ENCODE results near the gene C1orf159.
A peak's percentile ranks its signal among the peaks of the same experiment; 100 is the strongest.

Gene C1orf159

GRCh38 chr1:1046767-1047166, 69.1 kb downstream of the C1orf159 start:
- no peak for DNase-seq (ENCODE audit: low spot score)
- Histone ChIP-seq H3K9me3 (replicated peaks in 1 of 2; ENCODE audit: control insufficient read depth in 2 of 2, insufficient read depth in 1 of 2, low read depth in 1 of 2, low read length in 2 of 2) (no peaks in the 10 kb centered on the region), H3K23ac (ENCODE audit: low read depth, low read length, poor library complexity) (no peak overlapping the region), H4K8ac (ENCODE audit: low read depth, low read length) (no peak overlapping the region), H2BK5ac (ENCODE audit: low read length) (no peak overlapping the region), H3K9ac (ENCODE audit: low read depth, low read length, poor library complexity) (peak overlapping the region; percentile 44), H3K4me2 (ENCODE audit: insufficient read depth, low read length, poor library complexity, severe bottlenecking) (no peak overlapping the region), H4K91ac (ENCODE audit: low read depth, low read length, poor library complexity) (no peak overlapping the region), H3K4me1 (ENCODE audit: control insufficient read depth in 2 of 2, insufficient read depth in 1 of 2, low read depth in 1 of 2, low read length in 2 of 2) (no peaks in the 10 kb centered on the region), H2BK120ac (ENCODE audit: low read depth, low read length) (no peak overlapping the region), H2AK5ac (ENCODE audit: low read depth, low read length) (no peak overlapping the region), H3K36me3 (replicated peaks in 1 of 2; ENCODE audit: control insufficient read depth in 2 of 2, insufficient read depth in 2 of 2, low read length in 2 of 2) (peaks cover 59 to 89% of the 10 kb centered on the region in 2 donors), H3K27ac (replicated peaks; ENCODE audit: low read length) (no peak overlapping the region), H3K4me3 (ENCODE audit: low read length in 2 of 2) (no peak overlapping the region), H3K27me3 (ENCODE audit: control insufficient read depth in 3 of 3, insufficient read depth in 3 of 3, low read depth in 1 of 3, low read length in 3 of 3) (no peaks in the 10 kb centered on the region), H3K14ac (ENCODE audit: low read length) (no peak overlapping the region), H3K18ac (ENCODE audit: low read length) (no peak overlapping the region), H2AFZ (ENCODE audit: low read length) (no peak overlapping the region), H3K4ac (ENCODE audit: low read length) (no peak overlapping the region), H2BK15ac (ENCODE audit: low read length) (no peak overlapping the region), H2BK12ac (ENCODE audit: low read length) (no peak overlapping the region), H3K79me1 (ENCODE audit: low read depth, low read length) (peaks cover 27% of the 10 kb centered on the region)
- WGBS, 2 donors (ENCODE audit: extremely low coverage in 2 of 2, insufficient read length in 2 of 2, insufficient replicate concordance in 1 of 2), result no CpG with 5 or more reads among the region's 26 CpGs

- H2BK15ac ChIP-seq (ENCODE audit: low read length), result no peak overlapping the region
- H4K8ac ChIP-seq (ENCODE audit: low read depth, low read length), result peak overlapping the region; percentile 65
- H3K4me1 ChIP-seq (ENCODE audit: control insufficient read depth in 2 of 2, insufficient read depth in 1 of 2, low read depth in 1 of 2, low read length in 2 of 2), result no peaks in the 10 kb centered on the region
- DNase-seq (ENCODE audit: low spot score), result no peak
- H3K23ac ChIP-seq (ENCODE audit: low read depth, low read length, poor library complexity), result no peak overlapping the region
- H3K4ac ChIP-seq (ENCODE audit: low read length), result no peak overlapping the region
- H2BK5ac ChIP-seq (ENCODE audit: low read length), result no peak overlapping the region
- H2BK120ac ChIP-seq (ENCODE audit: low read depth, low read length), result no peak overlapping the region
- H3K36me3 ChIP-seq (replicated peaks in 1 of 2; ENCODE audit: control insufficient read depth in 2 of 2, insufficient read depth in 2 of 2, low read length in 2 of 2), result peaks cover 57 to 84% of the 10 kb centered on the region in 2 donors
- no peak overlapping the region for H2AFZ ChIP-seq (ENCODE audit: low read length)
- no peak overlapping the region for H2AK5ac ChIP-seq (ENCODE audit: low read depth, low read length)
- no peak overlapping the region for H3K4me2 ChIP-seq (ENCODE audit: insufficient read depth, low read length, poor library complexity, severe bottlenecking)
- no peak overlapping the region for H3K14ac ChIP-seq (ENCODE audit: low read length)
- no peaks in the 10 kb centered on the region for H3K27me3 ChIP-seq (ENCODE audit: control insufficient read depth in 3 of 3, insufficient read depth in 3 of 3, low read depth in 1 of 3, low read length in 3 of 3)
- H2BK12ac ChIP-seq (ENCODE audit: low read length), result no peak overlapping the region
- H3K27ac ChIP-seq (replicated peaks; ENCODE audit: low read length), result no peak overlapping the region
- H3K9ac ChIP-seq (ENCODE audit: low read depth, low read length, poor library complexity), result no peak overlapping the region
- H3K4me3 ChIP-seq (ENCODE audit: low read length in 2 of 2), result no peak overlapping the region
- H3K79me1 ChIP-seq (ENCODE audit: low read depth, low read length), result peaks cover 30% of the 10 kb centered on the region
- H3K9me3 ChIP-seq (replicated peaks in 1 of 2; ENCODE audit: control insufficient read depth in 2 of 2, insufficient read depth in 1 of 2, low read depth in 1 of 2, low read length in 2 of 2), result no peaks in the 10 kb centered on the region
- H4K91ac ChIP-seq (ENCODE audit: low read depth, low read length, poor library complexity), result no peak overlapping the region
- no CpG with 5 or more reads among the region's 20 CpGs for WGBS, 2 donors (ENCODE audit: extremely low coverage in 2 of 2, insufficient read length in 2 of 2, insufficient replicate concordance in 1 of 2)
- H3K18ac ChIP-seq (ENCODE audit: low read length), result no peak overlapping the region
Measured at GRCh38 chr1:1046243-1046642, 69.6 kb downstream of the C1orf159 start.

GRCh38 chr1:1045129-1045528, 70.8 kb downstream of the C1orf159 start:
- peak overlapping the region; percentile 44 for H3K9ac ChIP-seq (ENCODE audit: low read depth, low read length, poor library complexity)
- no peak overlapping the region for H2BK12ac ChIP-seq (ENCODE audit: low read length)
- peaks cover 50 to 73% of the 10 kb centered on the region in 2 donors for H3K36me3 ChIP-seq (replicated peaks in 1 of 2; ENCODE audit: control insufficient read depth in 2 of 2, insufficient read depth in 2 of 2, low read length in 2 of 2)
- H2AFZ ChIP-seq (ENCODE audit: low read length), result no peak overlapping the region
- H3K23ac ChIP-seq (ENCODE audit: low read depth, low read length, poor library complexity), result peak overlapping the region; percentile 85
- no peaks in the 10 kb centered on the region for H3K9me3 ChIP-seq (replicated peaks in 1 of 2; ENCODE audit: control insufficient read depth in 2 of 2, insufficient read depth in 1 of 2, low read depth in 1 of 2, low read length in 2 of 2)
- no peak overlapping the region for H3K27ac ChIP-seq (replicated peaks; ENCODE audit: low read length)
- H4K91ac ChIP-seq (ENCODE audit: low read depth, low read length, poor library complexity), result no peak overlapping the region
- H3K27me3 ChIP-seq (ENCODE audit: control insufficient read depth in 3 of 3, insufficient read depth in 3 of 3, low read depth in 1 of 3, low read length in 3 of 3), result no peaks in the 10 kb centered on the region
- no peak overlapping the region for H2BK15ac ChIP-seq (ENCODE audit: low read length)
- H3K79me1 ChIP-seq (ENCODE audit: low read depth, low read length), result peaks cover 32% of the 10 kb centered on the region
- no peak overlapping the region for H3K4ac ChIP-seq (ENCODE audit: low read length)
- H2AK5ac ChIP-seq (ENCODE audit: low read depth, low read length), result no peak overlapping the region
- H4K8ac ChIP-seq (ENCODE audit: low read depth, low read length), result no peak overlapping the region
- no peak overlapping the region for H3K18ac ChIP-seq (ENCODE audit: low read length)
- peaks cover 0 to 3% of the 10 kb centered on the region in 2 donors for H3K4me1 ChIP-seq (ENCODE audit: control insufficient read depth in 2 of 2, insufficient read depth in 1 of 2, low read depth in 1 of 2, low read length in 2 of 2)
- WGBS, 2 donors (ENCODE audit: extremely low coverage in 2 of 2, insufficient read length in 2 of 2, insufficient replicate concordance in 1 of 2), result no CpG with 5 or more reads among the region's 23 CpGs
- no peak for DNase-seq (ENCODE audit: low spot score)
- peak overlapping the region; percentile 53 for H2BK5ac ChIP-seq (ENCODE audit: low read length)
- no peak overlapping the region for H3K4me3 ChIP-seq (ENCODE audit: low read length in 2 of 2)
- H2BK120ac ChIP-seq (ENCODE audit: low read depth, low read length), result no peak overlapping the region
- no peak overlapping the region for H3K14ac ChIP-seq (ENCODE audit: low read length)
- H3K4me2 ChIP-seq (ENCODE audit: insufficient read depth, low read length, poor library complexity, severe bottlenecking), result no peak overlapping the region

GRCh38 chr1:1044455-1045078, 71.3 kb downstream of the C1orf159 start:
- Histone ChIP-seq H3K79me1 (ENCODE audit: low read depth, low read length) (peaks cover 34% of the 10 kb centered on the region), H3K27ac (replicated peaks; ENCODE audit: low read length) (no peak overlapping the region), H3K18ac (ENCODE audit: low read length) (peak overlapping the region; percentile 11), H4K91ac (ENCODE audit: low read depth, low read length, poor library complexity) (no peak overlapping the region), H4K8ac (ENCODE audit: low read depth, low read length) (no peak overlapping the region), H3K36me3 (replicated peaks in 1 of 2; ENCODE audit: control insufficient read depth in 2 of 2, insufficient read depth in 2 of 2, low read length in 2 of 2) (peaks cover 50 to 71% of the 10 kb centered on the region in 2 donors), H3K9me3 (replicated peaks in 1 of 2; ENCODE audit: control insufficient read depth in 2 of 2, insufficient read depth in 1 of 2, low read depth in 1 of 2, low read length in 2 of 2) (no peaks in the 10 kb centered on the region), H2AK5ac (ENCODE audit: low read depth, low read length) (no peak overlapping the region), H2AFZ (ENCODE audit: low read length) (no peak overlapping the region), H3K4me2 (ENCODE audit: insufficient read depth, low read length, poor library complexity, severe bottlenecking) (no peak overlapping the region), H3K4me3 (ENCODE audit: low read length in 2 of 2) (no peak overlapping the region), H2BK12ac (ENCODE audit: low read length) (no peak overlapping the region), H2BK15ac (ENCODE audit: low read length) (no peak overlapping the region), H2BK5ac (ENCODE audit: low read length) (no peak overlapping the region), H3K4ac (ENCODE audit: low read length) (no peak overlapping the region), H3K9ac (ENCODE audit: low read depth, low read length, poor library complexity) (no peak overlapping the region), H3K27me3 (ENCODE audit: control insufficient read depth in 3 of 3, insufficient read depth in 3 of 3, low read depth in 1 of 3, low read length in 3 of 3) (no peaks in the 10 kb centered on the region), H3K14ac (ENCODE audit: low read length) (no peak overlapping the region), H2BK120ac (ENCODE audit: low read depth, low read length) (no peak overlapping the region), H3K4me1 (ENCODE audit: control insufficient read depth in 2 of 2, insufficient read depth in 1 of 2, low read depth in 1 of 2, low read length in 2 of 2) (peaks cover 0 to 7% of the 10 kb centered on the region in 2 donors), H3K23ac (ENCODE audit: low read depth, low read length, poor library complexity) (peak overlapping the region; percentile 6)
- WGBS, 2 donors (ENCODE audit: extremely low coverage in 2 of 2, insufficient read length in 2 of 2, insufficient replicate concordance in 1 of 2), result no CpG with 5 or more reads among the region's 34 CpGs
- no peak for DNase-seq (ENCODE audit: low spot score)
